Activated CD4-positive, CD25-positive, alpha-beta regulatory T cell (primary cell): Measurements from ENCODE around the gene ZNF23.

ENCODE experiments used
- DNase-seq, 4 experiments: peaks; one replicate each; lab custom pipeline; 2025; lab: John Stamatoyannopoulos, UW

Gene ZNF23

DNA sequence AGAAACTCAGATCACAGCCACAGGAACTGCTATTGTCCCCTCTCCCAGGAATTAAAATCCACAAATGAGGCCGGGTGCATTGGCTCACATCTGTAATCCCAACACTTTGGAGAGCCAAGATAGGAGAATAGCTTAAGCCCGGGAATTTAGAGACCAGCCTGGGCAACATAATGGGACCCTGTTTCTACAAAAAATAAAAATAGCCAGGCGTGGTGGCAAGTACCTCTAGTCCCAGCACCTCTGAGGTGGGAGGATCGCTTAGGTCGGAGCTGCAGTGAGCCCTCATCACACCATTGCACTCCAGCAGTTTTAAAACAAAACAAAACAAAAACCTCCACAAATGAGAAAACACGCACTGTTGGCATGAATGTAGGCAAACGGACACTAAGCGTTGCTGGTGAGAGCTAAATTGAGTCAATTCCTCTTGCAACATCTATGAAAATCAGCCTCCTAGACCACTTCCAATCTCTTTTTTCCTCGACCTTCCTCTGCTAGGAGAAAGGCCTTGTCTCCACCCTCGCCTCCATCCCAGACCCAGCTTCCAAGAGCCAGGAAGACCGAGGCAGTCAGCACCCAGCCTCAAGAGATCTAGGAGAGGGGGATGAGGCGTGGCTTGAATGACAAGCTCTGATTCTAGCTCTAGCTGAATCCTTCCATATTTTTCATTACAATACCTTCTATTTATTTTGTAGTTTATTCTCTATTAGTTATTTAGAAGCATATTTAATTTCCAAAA is 35.0 kb downstream of the ZNF23 start:
- no peak for DNase-seq

- DNase-seq, result no peak
Observed at GRCh38 chr16:71426069-71426879, 35.8 kb downstream of the ZNF23 start.

- no peak for DNase-seq
Observed at GRCh38 chr16:71425746-71426068, 36.3 kb downstream of the ZNF23 start.

- DNase-seq, result no peak
Observed at GRCh38 chr16:71424626-71425025, 37.4 kb downstream of the ZNF23 start.

DNA sequence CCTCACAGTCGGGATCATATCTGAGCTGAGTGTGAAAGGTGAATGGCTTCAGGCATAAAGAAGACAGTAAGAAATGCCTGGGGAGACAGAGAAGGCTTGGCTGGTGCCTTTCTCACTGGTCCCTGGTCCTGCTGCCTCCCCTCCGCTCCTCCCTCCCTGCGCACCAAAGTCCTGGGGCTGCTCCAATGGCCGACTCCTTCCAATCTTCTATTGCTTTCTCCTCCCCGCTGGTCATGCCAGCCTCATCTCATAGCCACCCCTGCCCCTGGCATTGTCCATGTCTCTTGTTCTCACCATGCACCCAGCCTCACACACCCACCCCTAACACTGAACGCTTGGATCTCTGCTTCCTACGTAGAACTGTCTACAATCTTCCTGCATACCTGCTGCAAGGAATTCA is 38.2 kb downstream of the ZNF23 start:
- no peak for DNase-seq

DNA sequence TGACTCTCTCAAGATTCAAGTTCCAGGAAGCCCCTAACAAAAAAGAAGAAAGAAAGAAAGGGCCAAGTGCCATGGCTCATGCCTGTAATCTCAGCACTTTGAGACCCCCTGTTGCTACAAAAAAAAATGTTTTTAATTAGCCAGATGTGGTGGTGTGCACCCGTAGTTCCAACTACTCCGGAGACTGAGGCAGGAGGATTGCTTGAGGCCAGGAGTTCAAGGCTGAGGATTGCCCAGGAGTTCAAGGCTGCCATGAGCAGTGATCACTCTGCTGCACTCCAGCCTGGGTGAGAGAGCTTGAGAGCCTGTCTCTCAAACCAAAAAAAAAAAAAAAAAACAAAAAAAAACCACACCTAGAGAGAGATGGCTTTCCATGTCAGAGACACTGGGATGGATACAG is 39.0 kb downstream of the ZNF23 start:
- no peak for DNase-seq

GRCh38 chr16:71421911-71422310 is 40.1 kb downstream of the ZNF23 start:
- peak in 1 of 4 experiments; percentile 6 for DNase-seq

DNA sequence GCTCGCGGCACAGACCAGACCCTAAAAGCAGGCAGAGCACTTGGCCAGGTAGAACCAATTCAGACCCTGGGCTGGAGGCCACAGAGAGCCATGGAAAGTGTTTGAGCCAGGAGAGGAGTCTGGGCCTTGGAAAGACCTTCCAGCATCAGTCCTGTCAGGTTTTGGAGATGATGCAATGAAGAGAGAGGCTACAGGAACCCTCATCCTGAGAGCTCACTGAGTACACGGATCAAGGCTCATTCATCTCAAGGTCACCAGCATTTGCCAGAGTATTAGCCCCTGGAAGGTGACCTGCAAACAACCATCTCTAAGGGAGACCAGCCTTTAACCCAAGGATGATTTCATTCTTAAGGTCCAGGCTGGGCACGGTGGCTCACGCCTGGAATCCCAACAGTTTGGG is 48.0 kb downstream of the ZNF23 start:
- no peak for DNase-seq

- DNase-seq, result no peak
Observed at GRCh38 chr16:71413341-71413740, 48.7 kb downstream of the ZNF23 start.

GRCh38 chr16:71412270-71413160 is 49.5 kb downstream of the ZNF23 start:
- DNase-seq, result peak; percentile 14 to 49 (median 42)

GRCh38 chr16:71410146-71410545 is 51.9 kb downstream of the ZNF23 start:
- DNase-seq, result no peak

DNA sequence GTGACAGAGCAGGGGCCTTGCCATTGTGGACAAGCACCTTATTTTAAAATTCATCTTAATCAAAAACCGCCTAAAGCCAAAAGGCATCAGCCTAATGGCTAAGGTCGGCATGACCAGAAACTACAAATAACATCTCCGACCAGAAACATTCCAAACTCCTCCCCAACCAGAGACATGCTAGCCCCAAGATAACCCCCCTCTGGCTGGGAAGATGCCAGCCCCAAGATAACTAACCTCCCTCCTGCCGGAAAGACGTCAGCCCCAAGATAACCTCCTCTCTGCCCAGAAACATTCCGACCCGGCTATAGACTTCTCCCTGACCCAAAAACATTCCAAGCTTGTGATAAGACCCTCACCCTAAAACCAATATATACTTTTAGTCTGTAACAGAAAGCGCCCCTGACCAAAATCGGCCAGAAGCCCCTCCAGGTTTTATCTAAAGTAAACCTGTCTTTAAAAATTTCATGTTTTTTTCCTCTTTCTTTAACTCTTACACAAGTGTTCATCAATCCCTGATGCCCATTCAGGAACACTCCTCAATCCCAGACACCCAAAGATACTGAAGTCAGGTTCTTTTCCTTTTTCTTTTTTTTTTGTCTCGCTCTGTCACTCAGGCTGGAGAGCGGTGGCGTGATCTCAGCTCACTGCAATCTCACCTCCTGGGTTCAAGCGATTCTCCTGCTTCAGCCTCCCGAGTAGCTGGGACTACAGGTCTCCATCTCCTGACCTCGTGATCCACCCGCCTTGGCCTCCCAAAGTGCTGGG is 52.9 kb downstream of the ZNF23 start:
- DNase-seq, result no peak

- no peak for DNase-seq
Observed at GRCh38 chr16:71408536-71408935, 53.5 kb downstream of the ZNF23 start.

- no peak for DNase-seq
Observed at GRCh38 chr16:71407731-71408130, 54.3 kb downstream of the ZNF23 start.

- no peak for DNase-seq
Observed at GRCh38 chr16:71406724-71407123, 55.3 kb downstream of the ZNF23 start.

GRCh38 chr16:71406316-71406715 is 55.7 kb downstream of the ZNF23 start:
- no peak for DNase-seq

- DNase-seq, result no peak
Observed at GRCh38 chr16:71404364-71404763, 57.7 kb downstream of the ZNF23 start.

- no peak for DNase-seq
Observed at GRCh38 chr16:71402674-71403073, 59.4 kb downstream of the ZNF23 start.

DNA sequence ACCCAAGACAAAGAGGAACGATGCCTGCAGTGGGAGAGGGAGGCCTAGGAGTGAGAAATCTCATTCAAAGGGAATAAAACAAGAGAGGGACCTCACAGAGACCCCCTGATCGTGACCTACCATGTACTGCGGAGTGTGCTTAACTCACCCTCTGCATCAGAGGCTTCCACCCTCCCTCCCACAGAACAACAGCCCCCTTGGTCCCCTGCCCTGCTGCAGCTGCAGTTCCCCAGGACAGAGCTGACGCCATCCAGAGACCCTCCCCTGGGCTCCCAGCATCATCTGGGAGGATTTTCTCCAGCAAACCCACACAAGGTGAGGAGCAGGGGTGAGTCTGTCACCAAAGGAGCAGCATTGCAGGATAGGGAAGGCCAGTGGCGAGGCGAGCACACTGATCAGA is 60.0 kb downstream of the ZNF23 start:
- DNase-seq, result no peak

DNA sequence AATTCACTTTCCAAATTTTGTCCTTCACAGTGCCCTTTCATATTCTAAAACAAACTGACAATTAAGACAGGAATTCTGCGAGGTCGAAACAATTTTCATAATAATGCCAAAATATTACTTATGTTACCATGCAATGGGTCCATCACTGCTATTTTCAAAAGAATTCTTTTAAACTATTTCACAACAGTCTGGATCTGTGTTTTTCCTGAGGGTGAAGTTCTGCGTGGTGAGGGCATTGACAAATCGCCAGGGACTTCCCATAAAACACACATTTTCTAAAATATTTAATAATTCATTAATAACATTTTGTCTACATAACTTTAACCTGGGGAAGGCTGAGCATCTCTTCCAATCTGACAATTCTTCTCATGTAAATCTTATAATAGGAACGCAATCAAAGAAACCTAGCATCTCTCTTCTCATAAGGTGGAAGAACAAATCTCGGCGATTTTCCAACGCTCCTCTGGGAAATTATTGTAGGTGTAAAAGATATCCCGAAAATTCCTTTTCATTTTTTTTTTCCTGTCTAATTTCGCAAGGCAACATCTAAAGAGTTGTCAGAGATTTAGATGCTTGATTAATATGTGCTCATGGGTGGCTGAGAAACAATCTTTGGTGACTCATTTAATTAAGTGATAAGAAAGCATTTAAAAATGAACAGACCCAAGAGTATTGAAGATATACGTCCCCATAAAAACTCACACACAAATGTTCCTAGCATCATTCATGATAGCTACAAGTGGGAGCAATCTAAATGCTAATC is 62.1 kb downstream of the ZNF23 start:
- no peak for DNase-seq
